HepG2 (cell line): Measurements from ENCODE around the gene LMTK2. TPM values are rescaled to one million over a fixed set of nuclear protein-coding genes. Genes with fewer than 3 reads are reported as not detected.

Source experiments
- ELK4 ChIP-seq: sonication (generic); formaldehyde crosslinking; IDR thresholded peaks from 2 replicates; pipeline ENCODE4 v1.9.0; 2021; ENCODE audit warnings: missing genetic modification reagents, borderline replicate concordance
- HDAC2 ChIP-seq: sonication (generic); formaldehyde crosslinking; IDR thresholded peaks from 2 replicates; pipeline ENCODE4 v1.4.0; 2020; ENCODE audit warnings: missing genetic modification reagents
- JUND ChIP-seq: sonication (generic); formaldehyde crosslinking; IDR thresholded peaks from 2 replicates; pipeline ENCODE4 v1.8.0; 2022; ENCODE audit warnings: mild to moderate bottlenecking, missing genetic modification reagents
- KDM5B ChIP-seq: sonication (generic); formaldehyde crosslinking; IDR thresholded peaks from 2 replicates; pipeline ENCODE4 v1.4.0; 2020; ENCODE audit warnings: missing genetic modification reagents, mild to moderate bottlenecking, borderline replicate concordance
- KIAA2018 ChIP-seq: sonication (generic); formaldehyde crosslinking; IDR thresholded peaks from 2 replicates; pipeline ENCODE4 v1.5.0; 2020; ENCODE audit warnings: mild to moderate bottlenecking, missing genetic modification reagents, borderline replicate concordance
- MIER3 ChIP-seq: IDR thresholded peaks from 2 replicates; pipeline ENCODE4 v1.6.1; 2016; ENCODE audit warnings: missing compliant biosample characterization, borderline replicate concordance
- PHF8 ChIP-seq: sonication (generic); formaldehyde crosslinking; IDR thresholded peaks from 2 replicates; pipeline ENCODE4 v1.5.0; 2020; ENCODE audit warnings: missing genetic modification reagents
- PTBP1 ChIP-seq: fragments of 200-400 bp; formaldehyde crosslinking; IDR thresholded peaks from 2 replicates; pipeline ENCODE4 v1.6.1; 2018; ENCODE audit warnings: low read length, low read depth; ENCODE audit not compliant: poor library complexity, severe bottlenecking
- THAP9 ChIP-seq: sonication (generic); formaldehyde crosslinking; IDR thresholded peaks from 2 replicates; pipeline ENCODE4; 2020; ENCODE audit warnings: missing genetic modification reagents, mild to moderate bottlenecking, borderline replicate concordance
- ZNF451 ChIP-seq: sonication (generic); formaldehyde crosslinking; IDR thresholded peaks from 2 replicates; pipeline ENCODE4 v1.5.0; 2020; ENCODE audit warnings: mild to moderate bottlenecking, missing genetic modification reagents
- ZNF572 ChIP-seq: sonication (generic); formaldehyde crosslinking; IDR thresholded peaks from 2 replicates; pipeline ENCODE4 v1.5.1; 2020; ENCODE audit warnings: mild to moderate bottlenecking, missing genetic modification reagents
- polyA plus RNA-seq, 8 experiments: library from polyadenylated mRNA; depleted of rRNA in 3 of 8; stranded (reverse) in 7 of 8; unstranded in 1 of 8; fragments of >200 nt; fragmentation: Illumina TruSeq in 4 of 8; extraction: Trizol in 4 of 8; gene quantifications; 2 replicates each; pipeline versions ENCODE4 v1.2.1 to v1.2.3, GENCODE V29; 2011 to 2016; ENCODE audit warnings: low read depth in 4 of 8, missing spikeins in 1 of 8, mixed read lengths in 1 of 8; ENCODE audit not compliant: insufficient read depth in 1 of 8
- total RNA-seq, 5 experiments: library from RNA; depleted of rRNA; stranded (reverse); fragments of >200 nt; fragmentation: Illumina TruSeq; extraction: Trizol; gene quantifications; 2 replicates each; pipeline ENCODE4 v1.2.3, GENCODE V29; 2016; ENCODE audit warnings: low read depth in 1 of 5
- TF ChIP-seq, protein P1 (sequence below): IDR thresholded peaks from 2 replicates; pipeline ENCODE4 v1.4.0; 2020; ENCODE audit warnings: mild to moderate bottlenecking, missing genetic modification reagents

The LMTK2 gene
- total and polyA plus RNA-seq, 2 of the 13 experiments (the other 11 are each of a cell fraction or from before 2014, with no cell fraction given) = 9.5 to 11.7 TPM

- TF ChIP-seq THAP9 (CRISPR knock-in tag) = peak; percentile 76
- 0 out of 2 replicates have a peak, but pooled peaks have one; percentile 35 for TF ChIP-seq ZNF572 (CRISPR knock-in tag)
- peak; percentile 72; the same call in 1 of the 2 replicates for TF ChIP-seq MIER3 (CRISPR knock-in tag)
- no peak for TF ChIP-seq KIAA2018
- TF ChIP-seq KDM5B = peak; percentile 80
- TF ChIP-seq PTBP1 = peak; percentile 73
- peak; percentile 96 for TF ChIP-seq PHF8 (CRISPR knock-in tag)
- no peak for TF ChIP-seq ZNF451
- no peak for TF ChIP-seq JUND (CRISPR knock-in tag)
- TF ChIP-seq, protein P1, sequence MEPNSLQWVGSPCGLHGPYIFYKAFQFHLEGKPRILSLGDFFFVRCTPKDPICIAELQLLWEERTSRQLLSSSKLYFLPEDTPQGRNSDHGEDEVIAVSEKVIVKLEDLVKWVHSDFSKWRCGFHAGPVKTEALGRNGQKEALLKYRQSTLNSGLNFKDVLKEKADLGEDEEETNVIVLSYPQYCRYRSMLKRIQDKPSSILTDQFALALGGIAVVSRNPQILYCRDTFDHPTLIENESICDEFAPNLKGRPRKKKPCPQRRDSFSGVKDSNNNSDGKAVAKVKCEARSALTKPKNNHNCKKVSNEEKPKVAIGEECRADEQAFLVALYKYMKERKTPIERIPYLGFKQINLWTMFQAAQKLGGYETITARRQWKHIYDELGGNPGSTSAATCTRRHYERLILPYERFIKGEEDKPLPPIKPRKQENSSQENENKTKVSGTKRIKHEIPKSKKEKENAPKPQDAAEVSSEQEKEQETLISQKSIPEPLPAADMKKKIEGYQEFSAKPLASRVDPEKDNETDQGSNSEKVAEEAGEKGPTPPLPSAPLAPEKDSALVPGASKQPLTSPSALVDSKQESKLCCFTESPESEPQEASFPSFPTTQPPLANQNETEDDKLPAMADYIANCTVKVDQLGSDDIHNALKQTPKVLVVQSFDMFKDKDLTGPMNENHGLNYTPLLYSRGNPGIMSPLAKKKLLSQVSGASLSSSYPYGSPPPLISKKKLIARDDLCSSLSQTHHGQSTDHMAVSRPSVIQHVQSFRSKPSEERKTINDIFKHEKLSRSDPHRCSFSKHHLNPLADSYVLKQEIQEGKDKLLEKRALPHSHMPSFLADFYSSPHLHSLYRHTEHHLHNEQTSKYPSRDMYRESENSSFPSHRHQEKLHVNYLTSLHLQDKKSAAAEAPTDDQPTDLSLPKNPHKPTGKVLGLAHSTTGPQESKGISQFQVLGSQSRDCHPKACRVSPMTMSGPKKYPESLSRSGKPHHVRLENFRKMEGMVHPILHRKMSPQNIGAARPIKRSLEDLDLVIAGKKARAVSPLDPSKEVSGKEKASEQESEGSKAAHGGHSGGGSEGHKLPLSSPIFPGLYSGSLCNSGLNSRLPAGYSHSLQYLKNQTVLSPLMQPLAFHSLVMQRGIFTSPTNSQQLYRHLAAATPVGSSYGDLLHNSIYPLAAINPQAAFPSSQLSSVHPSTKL (CRISPR knock-in tag) = peak; percentile 64
- TF ChIP-seq ELK4 (CRISPR knock-in tag) = no peak
- peak; percentile 63 for TF ChIP-seq HDAC2 (CRISPR knock-in tag)
Observed at GRCh38 chr7:98106647-98107312, at the start of gene LMTK2 (continued).
